Measurements from ENCODE around the gene TASP1. TPM values are rescaled to one million over a fixed set of nuclear protein-coding genes. Genes with fewer than 3 reads are reported as not detected.

TASP1 gene
- total RNA-seq, 1 donor from 2014 or later: 22.4 TPM

DNA sequence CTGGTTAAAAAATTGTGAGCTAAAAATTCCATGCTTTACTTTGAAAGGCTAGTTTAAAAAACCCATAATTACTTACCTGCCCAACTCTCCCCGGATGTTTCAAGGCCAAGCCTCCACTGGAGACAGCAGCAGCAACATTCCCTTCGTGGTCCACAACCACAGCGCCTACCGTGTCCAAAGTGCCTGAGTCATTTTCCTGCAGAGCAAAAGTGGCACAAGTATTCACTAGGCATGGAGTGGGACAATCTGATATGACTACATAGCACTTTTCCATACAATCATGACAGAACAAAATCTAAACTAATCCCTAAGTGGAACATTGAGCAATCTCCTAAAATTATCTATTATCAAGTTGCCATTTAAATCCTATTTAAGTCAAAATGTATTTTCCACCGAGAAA lies 104.8 kb downstream of the TASP1 start:
- Mint-ChIP-seq H3K9me3 (ENCODE audit: low read depth) (no peaks in the 10 kb centered on the region), H3K36me3 (ENCODE audit: insufficient read depth) (peaks cover 3% of the 10 kb centered on the region), H3K27ac (no peak overlapping the region), H3K4me3 (ENCODE audit: low read depth) (no peak overlapping the region), H3K27me3 (no peaks in the 10 kb centered on the region), H3K4me1 (ENCODE audit: low read depth) (no peaks in the 10 kb centered on the region)
- TF ChIP-seq CTCF (IDR thresholded peaks at IDR 0.05; ENCODE audit: unreplicated experiment): no peak
- no peak for DNase-seq (ENCODE audit: low spot score, unreplicated experiment)

DNA sequence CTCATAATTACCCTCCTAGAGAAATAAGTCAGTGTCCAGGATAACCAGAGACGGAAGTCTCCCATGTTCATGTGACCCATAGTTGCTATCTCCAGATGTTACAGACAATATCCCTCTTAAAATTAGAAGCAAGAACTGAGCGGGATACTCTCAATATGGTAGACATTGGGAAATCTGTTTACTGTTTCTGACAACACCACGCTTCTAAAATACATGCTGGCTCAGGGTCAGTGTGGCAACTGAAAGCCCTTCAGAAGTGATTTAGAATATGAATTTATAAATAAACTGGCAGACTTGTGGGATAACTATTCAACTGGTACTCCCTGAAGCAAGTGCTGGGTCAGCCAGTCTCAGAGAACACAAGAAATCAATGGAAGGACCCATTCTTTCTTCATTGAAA lies 108.6 kb downstream of the TASP1 start:
- no peak overlapping the region for H3K27ac Mint-ChIP-seq
- DNase-seq (ENCODE audit: low spot score, unreplicated experiment): no peak
- H3K4me3 Mint-ChIP-seq (ENCODE audit: low read depth): no peak overlapping the region
- H3K9me3 Mint-ChIP-seq (ENCODE audit: low read depth): no peaks in the 10 kb centered on the region
- no peak for TF ChIP-seq CTCF (IDR thresholded peaks at IDR 0.05; ENCODE audit: unreplicated experiment)
- peaks cover 12% of the 10 kb centered on the region for H3K36me3 Mint-ChIP-seq (ENCODE audit: insufficient read depth)
- H3K27me3 Mint-ChIP-seq: no peaks in the 10 kb centered on the region
- H3K4me1 Mint-ChIP-seq (ENCODE audit: low read depth): no peaks in the 10 kb centered on the region

DNA sequence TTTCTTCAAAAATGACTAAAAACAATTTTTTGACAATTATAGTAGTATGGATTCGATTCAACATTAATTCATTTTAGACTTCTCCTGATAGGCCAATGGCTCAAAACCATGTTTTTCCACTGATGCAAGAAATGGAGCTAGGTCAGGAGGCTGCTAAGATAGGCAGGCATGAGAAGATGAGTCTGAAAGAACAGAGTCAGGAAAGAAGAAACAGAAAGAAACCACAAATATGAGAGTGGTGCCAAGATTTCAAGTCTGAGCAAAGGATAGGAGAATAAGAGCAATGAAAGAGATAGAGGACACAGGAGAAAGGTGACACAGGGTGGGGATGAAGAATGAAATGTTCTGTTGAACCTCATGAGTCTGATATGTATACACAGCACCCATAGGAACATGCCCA lies 112.2 kb downstream of the TASP1 start:
- no peak for DNase-seq (ENCODE audit: low spot score, unreplicated experiment)
- H3K27ac Mint-ChIP-seq: no peak overlapping the region
- H3K36me3 Mint-ChIP-seq (ENCODE audit: insufficient read depth): peaks cover 25% of the 10 kb centered on the region
- peaks cover 3% of the 10 kb centered on the region for H3K9me3 Mint-ChIP-seq (ENCODE audit: low read depth)
- H3K4me3 Mint-ChIP-seq (ENCODE audit: low read depth): no peak overlapping the region
- no peaks in the 10 kb centered on the region for H3K4me1 Mint-ChIP-seq (ENCODE audit: low read depth)
- TF ChIP-seq CTCF (IDR thresholded peaks at IDR 0.05; ENCODE audit: unreplicated experiment): no peak
- no peaks in the 10 kb centered on the region for H3K27me3 Mint-ChIP-seq

DNA sequence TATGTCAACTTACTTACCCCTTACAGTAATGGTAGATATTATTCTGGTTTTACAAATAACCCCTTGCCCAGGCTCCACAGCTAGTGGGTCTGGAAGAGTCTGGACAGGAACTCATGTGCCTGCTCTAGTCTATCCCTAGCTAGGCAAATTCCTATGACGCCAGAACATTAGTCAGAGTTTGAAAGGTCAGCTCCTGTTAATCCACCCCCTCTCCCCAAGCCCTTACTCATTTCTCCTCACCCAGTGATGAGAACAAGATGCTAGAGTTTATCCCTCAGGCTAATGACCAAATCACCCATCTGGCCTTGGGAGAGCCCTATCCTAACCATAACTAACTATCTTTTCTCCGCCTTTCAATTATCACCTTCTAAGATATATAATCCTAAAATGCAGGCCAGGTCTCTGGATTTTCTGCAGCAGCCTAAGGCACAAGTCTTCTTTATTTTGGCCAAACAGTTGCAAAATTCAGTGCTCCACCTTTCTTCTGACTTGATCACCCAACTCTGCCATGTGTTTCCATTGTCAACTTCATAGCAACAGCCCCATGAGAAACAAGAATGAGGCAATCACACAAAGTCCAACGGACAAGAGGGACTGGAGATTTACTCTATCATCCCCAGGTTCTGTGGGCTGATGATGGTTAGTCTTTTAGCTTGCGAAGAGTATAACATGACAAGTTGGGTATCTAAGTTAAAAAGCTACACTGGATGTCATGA lies 113.3 kb downstream of the TASP1 start:
- no peak for DNase-seq (ENCODE audit: low spot score, unreplicated experiment)
- no peak for TF ChIP-seq CTCF (IDR thresholded peaks at IDR 0.05; ENCODE audit: unreplicated experiment)
- no peaks in the 10 kb centered on the region for H3K27me3 Mint-ChIP-seq
- H3K27ac Mint-ChIP-seq: no peak overlapping the region
- peaks cover 30% of the 10 kb centered on the region for H3K36me3 Mint-ChIP-seq (ENCODE audit: insufficient read depth)
- peaks cover 3% of the 10 kb centered on the region for H3K9me3 Mint-ChIP-seq (ENCODE audit: low read depth)
- H3K4me3 Mint-ChIP-seq (ENCODE audit: low read depth): no peak overlapping the region
- no peaks in the 10 kb centered on the region for H3K4me1 Mint-ChIP-seq (ENCODE audit: low read depth)

DNA sequence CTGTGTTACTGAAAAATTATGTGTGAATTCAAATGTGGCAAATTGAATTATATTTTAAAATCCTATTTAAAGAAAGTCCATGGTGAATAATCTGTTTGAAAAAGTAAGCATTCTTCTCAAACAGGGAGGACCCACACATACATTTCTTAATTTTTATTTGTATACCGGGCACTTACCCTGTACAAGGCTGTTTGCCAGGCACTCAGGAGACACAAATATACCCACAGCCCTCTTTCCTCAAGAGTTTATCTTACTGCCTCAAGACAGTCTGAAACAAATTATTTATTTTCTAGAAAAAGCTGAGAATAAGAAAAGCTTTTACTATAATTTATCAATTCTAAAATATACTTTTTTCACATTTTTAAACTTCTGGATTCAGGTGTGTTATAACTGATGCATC lies 114.4 kb downstream of the TASP1 start:
- Mint-ChIP-seq H3K4me3 (ENCODE audit: low read depth) (no peak overlapping the region), H3K27me3 (no peaks in the 10 kb centered on the region), H3K4me1 (ENCODE audit: low read depth) (no peaks in the 10 kb centered on the region), H3K9me3 (ENCODE audit: low read depth) (peaks cover 3% of the 10 kb centered on the region), H3K36me3 (ENCODE audit: insufficient read depth) (peaks cover 32% of the 10 kb centered on the region), H3K27ac (no peak overlapping the region)
- DNase-seq (ENCODE audit: low spot score, unreplicated experiment): no peak
- no peak for TF ChIP-seq CTCF (IDR thresholded peaks at IDR 0.05; ENCODE audit: unreplicated experiment)

All from progenitor cell of endocrine pancreas (in vitro differentiated cells).